ENCODE data around the gene AIPL1.

Gene AIPL1

GRCh38 chr17:6437956-6438355, 3.0 kb upstream of the AIPL1 start:
- Histone ChIP-seq H4K20me1 (ENCODE audit: insufficient read depth, low read length) (no peaks in the 10 kb centered on the region), H3K79me2 (ENCODE audit: low read length) (no peaks in the 10 kb centered on the region), H3K27ac (ENCODE audit: low read length) (no peak overlapping the region), H3K9ac (ENCODE audit: low read length) (no peak overlapping the region), H3K27me3 (replicated peaks; ENCODE audit: insufficient read depth, low read length) (peaks cover 30% of the 10 kb centered on the region), H3K4me2 (ENCODE audit: low read depth, low read length) (no peak overlapping the region), H3K9me2 (replicated peaks; ENCODE audit: insufficient read depth, low read length) (no peaks in the 10 kb centered on the region), H3F3A (ENCODE audit: insufficient read depth, low read length) (no peaks in the 10 kb centered on the region), H2AFZ (ENCODE audit: low read length) (no peak overlapping the region), H3K4me3 (ENCODE audit: low read length) (no peak overlapping the region), H3K36me3 (replicated peaks; ENCODE audit: insufficient read depth, low read length) (no peaks in the 10 kb centered on the region), H3K4me1 (ENCODE audit: low read length) (no peaks in the 10 kb centered on the region), H3K9me3 (replicated peaks; ENCODE audit: insufficient read depth, low read length) (no peaks in the 10 kb centered on the region)
- no peak for TF ChIP-seq CTCF (IDR thresholded peaks at IDR 0.05; ENCODE audit: low read length)
- no peak for TF ChIP-seq EZH2 (optimal IDR thresholded peaks at IDR 0.05; ENCODE audit: low read depth, low read length)
- TF ChIP-seq EZH2phosphoT487 (IDR thresholded peaks at IDR 0.05; ENCODE audit: low read length), result no peak
- no peak for DNase-seq

- Histone ChIP-seq H3K9me3 (replicated peaks; ENCODE audit: insufficient read depth, low read length) (no peaks in the 10 kb centered on the region), H3K36me3 (replicated peaks; ENCODE audit: insufficient read depth, low read length) (no peaks in the 10 kb centered on the region), H2AFZ (ENCODE audit: low read length) (no peak overlapping the region), H3K9ac (ENCODE audit: low read length) (no peak overlapping the region), H3K4me3 (ENCODE audit: low read length) (no peak overlapping the region), H3K4me2 (ENCODE audit: low read depth, low read length) (no peak overlapping the region), H3K9me2 (replicated peaks; ENCODE audit: insufficient read depth, low read length) (no peaks in the 10 kb centered on the region), H3K27ac (ENCODE audit: low read length) (no peak overlapping the region), H3K27me3 (replicated peaks; ENCODE audit: insufficient read depth, low read length) (peaks cover 34% of the 10 kb centered on the region), H4K20me1 (ENCODE audit: insufficient read depth, low read length) (no peaks in the 10 kb centered on the region), H3K4me1 (ENCODE audit: low read length) (no peaks in the 10 kb centered on the region), H3K79me2 (ENCODE audit: low read length) (no peaks in the 10 kb centered on the region), H3F3A (ENCODE audit: insufficient read depth, low read length) (no peaks in the 10 kb centered on the region)
- no peak for TF ChIP-seq EZH2 (optimal IDR thresholded peaks at IDR 0.05; ENCODE audit: low read depth, low read length)
- TF ChIP-seq EZH2phosphoT487 (IDR thresholded peaks at IDR 0.05; ENCODE audit: low read length), result no peak
- no peak for TF ChIP-seq CTCF (IDR thresholded peaks at IDR 0.05; ENCODE audit: low read length)
- no peak for DNase-seq
These were observed 2.5 kb upstream of the AIPL1 start for GRCh38 chr17:6437466-6437865.

GRCh38 chr17:6435968-6436367, 1.0 kb upstream of the AIPL1 start:
- Histone ChIP-seq H3K79me2 (ENCODE audit: low read length) (no peaks in the 10 kb centered on the region), H3K4me2 (ENCODE audit: low read depth, low read length) (no peak overlapping the region), H3K27ac (ENCODE audit: low read length) (no peak overlapping the region), H3K36me3 (replicated peaks; ENCODE audit: insufficient read depth, low read length) (no peaks in the 10 kb centered on the region), H3K9me3 (replicated peaks; ENCODE audit: insufficient read depth, low read length) (no peaks in the 10 kb centered on the region), H3K27me3 (replicated peaks; ENCODE audit: insufficient read depth, low read length) (peaks cover 48% of the 10 kb centered on the region), H4K20me1 (ENCODE audit: insufficient read depth, low read length) (no peaks in the 10 kb centered on the region), H3F3A (ENCODE audit: insufficient read depth, low read length) (no peaks in the 10 kb centered on the region), H2AFZ (ENCODE audit: low read length) (no peak overlapping the region), H3K9ac (ENCODE audit: low read length) (no peak overlapping the region), H3K9me2 (replicated peaks; ENCODE audit: insufficient read depth, low read length) (no peaks in the 10 kb centered on the region), H3K4me1 (ENCODE audit: low read length) (no peaks in the 10 kb centered on the region), H3K4me3 (ENCODE audit: low read length) (no peak overlapping the region)
- DNase-seq, result peak; percentile 54
- TF ChIP-seq EZH2phosphoT487 (IDR thresholded peaks at IDR 0.05; ENCODE audit: low read length) (no peak), CTCF (IDR thresholded peaks at IDR 0.05; ENCODE audit: low read length) (peak; percentile 78)
